GM23338 (cell line): ENCODE data around the gene NOX4. TPM values are rescaled to one million over a fixed set of nuclear protein-coding genes. Genes with fewer than 3 reads are reported as not detected.

ENCODE experiments used
- ATAC-seq: fragments of 200-7000 bp; cut with Tn5 transposase; 3 replicates; pipeline ENCODE4 v1.9.1; 2020
- DNase-seq: peaks from one replicate; pipeline ENCODE4 v3.0.0-alpha.2; 2015; ENCODE audit warnings: low spot score
- H2AFZ ChIP-seq: fragments of 200-600 bp; sonication (generic); 2 replicates; pipeline ENCODE4 v1.8.0; 2016; ENCODE audit warnings: antibody characterized with exemption, mild to moderate bottlenecking, moderate library complexity
- H3F3A ChIP-seq: fragments of 200-600 bp; sonication (generic); replicated peaks from 2 replicates; pipeline ENCODE4 v1.8.0; 2017; ENCODE audit warnings: antibody characterized with exemption, mixed run types, low read depth
- H3K27ac ChIP-seq: fragments of 200-600 bp; sonication (generic); 2 replicates; pipeline ENCODE4 v1.6.1; 2016; ENCODE audit warnings: low read depth
- H3K27me3 ChIP-seq: fragments of 200-600 bp; sonication (generic); 2 replicates; pipeline ENCODE4 v1.8.0; 2016; ENCODE audit warnings: mild to moderate bottlenecking, mixed run types, moderate library complexity; ENCODE audit not compliant: insufficient read depth
- H3K36me3 ChIP-seq: fragments of 200-600 bp; sonication (generic); 2 replicates; pipeline ENCODE4 v1.8.0; 2016; ENCODE audit warnings: mild to moderate bottlenecking; ENCODE audit not compliant: insufficient read depth
- H3K4me1 ChIP-seq: fragments of 200-600 bp; sonication (generic); 2 replicates; pipeline ENCODE4 v1.8.0; 2016; ENCODE audit warnings: mild to moderate bottlenecking, moderate library complexity; ENCODE audit not compliant: insufficient read depth
- H3K4me2 ChIP-seq: fragments of 200-600 bp; sonication (generic); 2 replicates; pipeline ENCODE4 v1.7.1; 2017; ENCODE audit warnings: mixed run types
- H3K4me3 ChIP-seq: fragments of 200-600 bp; sonication (generic); 2 replicates; pipeline ENCODE4 v1.6.1; 2016; ENCODE audit warnings: mixed run types
- H3K79me2 ChIP-seq: fragments of 200-600 bp; sonication (generic); replicated peaks from 2 replicates; pipeline ENCODE4 v1.8.0; 2017; ENCODE audit warnings: mild to moderate bottlenecking; ENCODE audit not compliant: insufficient read depth
- H3K9me2 ChIP-seq: fragments of 200-600 bp; sonication (generic); 2 replicates; pipeline ENCODE4 v1.8.0; 2017; ENCODE audit not compliant: insufficient read depth
- H4K20me1 ChIP-seq: fragments of 200-600 bp; sonication (generic); replicated peaks from 2 replicates; pipeline ENCODE4 v1.8.0; 2017; ENCODE audit warnings: mild to moderate bottlenecking; ENCODE audit not compliant: insufficient read depth
- H3K27ac Mint-ChIP-seq: 2 replicates; pipeline ENCODE4 v1.8.0; 2020; ENCODE audit warnings: inconsistent platforms, mild to moderate bottlenecking, moderate library complexity, mixed read lengths
- H3K27me3 Mint-ChIP-seq: 3 replicates; pipeline ENCODE4 v1.8.0; 2022; ENCODE audit warnings: low read depth, mild to moderate bottlenecking, moderate library complexity, mixed read lengths, inconsistent platforms; ENCODE audit not compliant: insufficient read depth, poor library complexity
- H3K36me3 Mint-ChIP-seq: 3 replicates; pipeline ENCODE4 v1.8.0; 2021; ENCODE audit warnings: low read depth, mild to moderate bottlenecking, inconsistent platforms, moderate library complexity, mixed read lengths
- H3K4me1 Mint-ChIP-seq: 3 replicates; pipeline ENCODE4 v1.8.0; 2020; ENCODE audit warnings: mild to moderate bottlenecking, inconsistent platforms, mixed read lengths
- H3K4me3 Mint-ChIP-seq: 3 replicates; pipeline ENCODE4 v1.8.0; 2021; ENCODE audit warnings: moderate library complexity, mild to moderate bottlenecking, inconsistent platforms, mixed read lengths
- H3K9me3 Mint-ChIP-seq: 3 replicates; pipeline ENCODE4 v1.8.0; 2020; ENCODE audit warnings: moderate library complexity, mild to moderate bottlenecking, inconsistent platforms, mixed read lengths
- CREB1 ChIP-seq: fragments of 250-450 bp; sonication (Bioruptor Pico); IDR thresholded peaks from 2 replicates; pipeline ENCODE4 v1.5.0; 2020; ENCODE audit warnings: low read depth, mild to moderate bottlenecking, moderate library complexity
- EZH2 ChIP-seq: fragments of 200-600 bp; sonication (generic); IDR thresholded peaks from one replicate; pipeline ENCODE4 v1.8.0; 2017; ENCODE audit warnings: antibody characterized with exemption, mild to moderate bottlenecking, low read depth; ENCODE audit not compliant: unreplicated experiment
- EZH2phosphoT487 ChIP-seq: fragments of 200-600 bp; sonication (generic); IDR thresholded peaks from one replicate; pipeline ENCODE4 v1.8.1; 2018; ENCODE audit warnings: antibody characterized with exemption; ENCODE audit not compliant: unreplicated experiment
- JUNB ChIP-seq: IDR thresholded peaks from one replicate; pipeline ENCODE4 v1.6.1; 2016; ENCODE audit warnings: antibody characterized with exemption; ENCODE audit not compliant: unreplicated experiment
- NANOG ChIP-seq: IDR thresholded peaks from 2 replicates; pipeline ENCODE4 v1.6.1; 2016; ENCODE audit warnings: antibody characterized with exemption, borderline replicate concordance
- POLR2AphosphoS5 ChIP-seq: IDR thresholded peaks from 2 replicates; pipeline ENCODE4 v1.6.1; 2016; ENCODE audit warnings: antibody characterized with exemption, low read depth
- STAT1 ChIP-seq: IDR thresholded peaks from one replicate; pipeline ENCODE4 v1.6.1; 2016; ENCODE audit warnings: antibody characterized with exemption; ENCODE audit not compliant: unreplicated experiment
- ZNF114 ChIP-seq: fragments of 250-450 bp; sonication (Bioruptor Pico); IDR thresholded peaks from 2 replicates; pipeline ENCODE4 v1.5.0; 2020; ENCODE audit warnings: mild to moderate bottlenecking, moderate library complexity
- ZNF331 ChIP-seq: fragments of 250-450 bp; sonication (Bioruptor Pico); IDR thresholded peaks from 2 replicates; pipeline ENCODE4 v1.5.0; 2020; ENCODE audit warnings: low read depth, mild to moderate bottlenecking, moderate library complexity
- polyA plus RNA-seq: library from polyadenylated mRNA; unstranded; fragments of >200 nt; fragmentation: Nextera tagmentation; extraction: Ambion mirVana; gene quantifications from 2 replicates; pipeline ENCODE4 v1.2.1, GENCODE V29; 2016
- total RNA-seq: library from RNA; depleted of rRNA; stranded (reverse); fragments of >200 nt; shearing (Covaris generic); gene quantifications from 2 replicates; pipeline ENCODE4 v1.2.3, GENCODE V29; 2014
- TF ChIP-seq, protein P1 (sequence below): IDR thresholded peaks from 2 replicates; pipeline ENCODE4 v1.6.1; 2016; ENCODE audit warnings: antibody characterized with exemption
- TF ChIP-seq, protein P2 (sequence below): IDR thresholded peaks from one replicate; pipeline ENCODE4 v1.6.1; 2018; ENCODE audit warnings: antibody characterized with exemption; ENCODE audit not compliant: unreplicated experiment
- TF ChIP-seq, protein P3 (sequence below), 2 experiments: fragments of 200-600 bp in 1 of 2; sonication (generic) in 1 of 2; conservative IDR thresholded peaks; 2 replicates each; pipeline versions ENCODE4 v1.5.1 to v1.6.1; 2016 to 2017; ENCODE audit warnings: antibody characterized with exemption in 2 of 2, low read depth in 2 of 2, mild to moderate bottlenecking in 2 of 2, moderate library complexity in 1 of 2
- TF ChIP-seq, protein P4 (sequence below): fragments of 250-450 bp; sonication (Bioruptor Pico); IDR thresholded peaks from 2 replicates; pipeline ENCODE4 v1.5.0; 2020; ENCODE audit warnings: mild to moderate bottlenecking, moderate library complexity

NOX4 gene
- total and polyA plus RNA-seq, 2 experiments from 2014 or later, result 1.9 to 2.6 TPM

DNA sequence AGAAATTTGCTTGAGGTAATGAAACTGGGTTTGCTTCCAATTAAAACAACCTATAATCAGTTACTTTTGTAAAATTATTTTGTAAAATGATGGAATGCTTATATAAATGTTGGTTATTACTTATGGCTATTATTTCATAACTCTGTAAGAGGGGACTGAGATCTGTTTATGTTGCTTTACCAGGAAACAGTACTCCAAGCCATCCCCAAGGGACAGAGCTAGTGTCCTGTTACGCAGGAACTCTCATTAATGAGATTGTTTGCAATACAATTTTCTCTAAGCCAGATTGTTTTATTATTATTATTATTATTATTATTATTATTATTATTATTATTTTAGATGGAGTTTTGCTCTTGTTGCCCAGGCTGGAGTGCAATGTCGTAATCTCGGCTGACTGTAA, 2.3 kb upstream of the NOX4 start:
- Histone ChIP-seq H3K79me2 (no peaks in the 10 kb centered on the region), H3K9me2 (no peaks in the 10 kb centered on the region), H3K4me1 (peaks cover 10% of the 10 kb centered on the region), H3K4me2 (no peak overlapping the region), H3K27ac (no peak overlapping the region), H3K36me3 (no peaks in the 10 kb centered on the region), H3F3A (no peaks in the 10 kb centered on the region), H2AFZ (no peak overlapping the region), H3K27me3 (no peaks in the 10 kb centered on the region), H4K20me1 (no peaks in the 10 kb centered on the region), H3K4me3 (no peak overlapping the region)
- ATAC-seq (no peak), DNase-seq (no peak)
- H3K36me3 Mint-ChIP-seq, result no peaks in the 10 kb centered on the region
- H3K4me3 Mint-ChIP-seq, result no peak overlapping the region
- H3K4me1 Mint-ChIP-seq, result peaks cover 25% of the 10 kb centered on the region
- no peaks in the 10 kb centered on the region for H3K9me3 Mint-ChIP-seq
- peaks cover 2% of the 10 kb centered on the region for H3K27me3 Mint-ChIP-seq
- TF ChIP-seq EZH2phosphoT487, result no peak
- no peak for TF ChIP-seq STAT1
- no peak for TF ChIP-seq ZNF114 (CRISPR knock-in tag)
- TF ChIP-seq, protein P1, sequence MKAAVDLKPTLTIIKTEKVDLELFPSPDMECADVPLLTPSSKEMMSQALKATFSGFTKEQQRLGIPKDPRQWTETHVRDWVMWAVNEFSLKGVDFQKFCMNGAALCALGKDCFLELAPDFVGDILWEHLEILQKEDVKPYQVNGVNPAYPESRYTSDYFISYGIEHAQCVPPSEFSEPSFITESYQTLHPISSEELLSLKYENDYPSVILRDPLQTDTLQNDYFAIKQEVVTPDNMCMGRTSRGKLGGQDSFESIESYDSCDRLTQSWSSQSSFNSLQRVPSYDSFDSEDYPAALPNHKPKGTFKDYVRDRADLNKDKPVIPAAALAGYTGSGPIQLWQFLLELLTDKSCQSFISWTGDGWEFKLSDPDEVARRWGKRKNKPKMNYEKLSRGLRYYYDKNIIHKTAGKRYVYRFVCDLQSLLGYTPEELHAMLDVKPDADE, result no peak
- TF ChIP-seq, protein P2, sequence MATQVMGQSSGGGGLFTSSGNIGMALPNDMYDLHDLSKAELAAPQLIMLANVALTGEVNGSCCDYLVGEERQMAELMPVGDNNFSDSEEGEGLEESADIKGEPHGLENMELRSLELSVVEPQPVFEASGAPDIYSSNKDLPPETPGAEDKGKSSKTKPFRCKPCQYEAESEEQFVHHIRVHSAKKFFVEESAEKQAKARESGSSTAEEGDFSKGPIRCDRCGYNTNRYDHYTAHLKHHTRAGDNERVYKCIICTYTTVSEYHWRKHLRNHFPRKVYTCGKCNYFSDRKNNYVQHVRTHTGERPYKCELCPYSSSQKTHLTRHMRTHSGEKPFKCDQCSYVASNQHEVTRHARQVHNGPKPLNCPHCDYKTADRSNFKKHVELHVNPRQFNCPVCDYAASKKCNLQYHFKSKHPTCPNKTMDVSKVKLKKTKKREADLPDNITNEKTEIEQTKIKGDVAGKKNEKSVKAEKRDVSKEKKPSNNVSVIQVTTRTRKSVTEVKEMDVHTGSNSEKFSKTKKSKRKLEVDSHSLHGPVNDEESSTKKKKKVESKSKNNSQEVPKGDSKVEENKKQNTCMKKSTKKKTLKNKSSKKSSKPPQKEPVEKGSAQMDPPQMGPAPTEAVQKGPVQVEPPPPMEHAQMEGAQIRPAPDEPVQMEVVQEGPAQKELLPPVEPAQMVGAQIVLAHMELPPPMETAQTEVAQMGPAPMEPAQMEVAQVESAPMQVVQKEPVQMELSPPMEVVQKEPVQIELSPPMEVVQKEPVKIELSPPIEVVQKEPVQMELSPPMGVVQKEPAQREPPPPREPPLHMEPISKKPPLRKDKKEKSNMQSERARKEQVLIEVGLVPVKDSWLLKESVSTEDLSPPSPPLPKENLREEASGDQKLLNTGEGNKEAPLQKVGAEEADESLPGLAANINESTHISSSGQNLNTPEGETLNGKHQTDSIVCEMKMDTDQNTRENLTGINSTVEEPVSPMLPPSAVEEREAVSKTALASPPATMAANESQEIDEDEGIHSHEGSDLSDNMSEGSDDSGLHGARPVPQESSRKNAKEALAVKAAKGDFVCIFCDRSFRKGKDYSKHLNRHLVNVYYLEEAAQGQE, result no peak
- no peak for TF ChIP-seq EZH2
- TF ChIP-seq NANOG, result no peak
- TF ChIP-seq POLR2AphosphoS5, result no peak
- no peak for TF ChIP-seq ZNF331 (CRISPR knock-in tag)
- TF ChIP-seq, protein P3, sequence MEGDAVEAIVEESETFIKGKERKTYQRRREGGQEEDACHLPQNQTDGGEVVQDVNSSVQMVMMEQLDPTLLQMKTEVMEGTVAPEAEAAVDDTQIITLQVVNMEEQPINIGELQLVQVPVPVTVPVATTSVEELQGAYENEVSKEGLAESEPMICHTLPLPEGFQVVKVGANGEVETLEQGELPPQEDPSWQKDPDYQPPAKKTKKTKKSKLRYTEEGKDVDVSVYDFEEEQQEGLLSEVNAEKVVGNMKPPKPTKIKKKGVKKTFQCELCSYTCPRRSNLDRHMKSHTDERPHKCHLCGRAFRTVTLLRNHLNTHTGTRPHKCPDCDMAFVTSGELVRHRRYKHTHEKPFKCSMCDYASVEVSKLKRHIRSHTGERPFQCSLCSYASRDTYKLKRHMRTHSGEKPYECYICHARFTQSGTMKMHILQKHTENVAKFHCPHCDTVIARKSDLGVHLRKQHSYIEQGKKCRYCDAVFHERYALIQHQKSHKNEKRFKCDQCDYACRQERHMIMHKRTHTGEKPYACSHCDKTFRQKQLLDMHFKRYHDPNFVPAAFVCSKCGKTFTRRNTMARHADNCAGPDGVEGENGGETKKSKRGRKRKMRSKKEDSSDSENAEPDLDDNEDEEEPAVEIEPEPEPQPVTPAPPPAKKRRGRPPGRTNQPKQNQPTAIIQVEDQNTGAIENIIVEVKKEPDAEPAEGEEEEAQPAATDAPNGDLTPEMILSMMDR (conservative IDR thresholded peaks at IDR 0.05; ENCODE audit: low read depth in 2 of 2), result no peak
- TF ChIP-seq JUNB, result no peak
- no peak for TF ChIP-seq CREB1 (CRISPR knock-in tag)
- TF ChIP-seq, protein P4, sequence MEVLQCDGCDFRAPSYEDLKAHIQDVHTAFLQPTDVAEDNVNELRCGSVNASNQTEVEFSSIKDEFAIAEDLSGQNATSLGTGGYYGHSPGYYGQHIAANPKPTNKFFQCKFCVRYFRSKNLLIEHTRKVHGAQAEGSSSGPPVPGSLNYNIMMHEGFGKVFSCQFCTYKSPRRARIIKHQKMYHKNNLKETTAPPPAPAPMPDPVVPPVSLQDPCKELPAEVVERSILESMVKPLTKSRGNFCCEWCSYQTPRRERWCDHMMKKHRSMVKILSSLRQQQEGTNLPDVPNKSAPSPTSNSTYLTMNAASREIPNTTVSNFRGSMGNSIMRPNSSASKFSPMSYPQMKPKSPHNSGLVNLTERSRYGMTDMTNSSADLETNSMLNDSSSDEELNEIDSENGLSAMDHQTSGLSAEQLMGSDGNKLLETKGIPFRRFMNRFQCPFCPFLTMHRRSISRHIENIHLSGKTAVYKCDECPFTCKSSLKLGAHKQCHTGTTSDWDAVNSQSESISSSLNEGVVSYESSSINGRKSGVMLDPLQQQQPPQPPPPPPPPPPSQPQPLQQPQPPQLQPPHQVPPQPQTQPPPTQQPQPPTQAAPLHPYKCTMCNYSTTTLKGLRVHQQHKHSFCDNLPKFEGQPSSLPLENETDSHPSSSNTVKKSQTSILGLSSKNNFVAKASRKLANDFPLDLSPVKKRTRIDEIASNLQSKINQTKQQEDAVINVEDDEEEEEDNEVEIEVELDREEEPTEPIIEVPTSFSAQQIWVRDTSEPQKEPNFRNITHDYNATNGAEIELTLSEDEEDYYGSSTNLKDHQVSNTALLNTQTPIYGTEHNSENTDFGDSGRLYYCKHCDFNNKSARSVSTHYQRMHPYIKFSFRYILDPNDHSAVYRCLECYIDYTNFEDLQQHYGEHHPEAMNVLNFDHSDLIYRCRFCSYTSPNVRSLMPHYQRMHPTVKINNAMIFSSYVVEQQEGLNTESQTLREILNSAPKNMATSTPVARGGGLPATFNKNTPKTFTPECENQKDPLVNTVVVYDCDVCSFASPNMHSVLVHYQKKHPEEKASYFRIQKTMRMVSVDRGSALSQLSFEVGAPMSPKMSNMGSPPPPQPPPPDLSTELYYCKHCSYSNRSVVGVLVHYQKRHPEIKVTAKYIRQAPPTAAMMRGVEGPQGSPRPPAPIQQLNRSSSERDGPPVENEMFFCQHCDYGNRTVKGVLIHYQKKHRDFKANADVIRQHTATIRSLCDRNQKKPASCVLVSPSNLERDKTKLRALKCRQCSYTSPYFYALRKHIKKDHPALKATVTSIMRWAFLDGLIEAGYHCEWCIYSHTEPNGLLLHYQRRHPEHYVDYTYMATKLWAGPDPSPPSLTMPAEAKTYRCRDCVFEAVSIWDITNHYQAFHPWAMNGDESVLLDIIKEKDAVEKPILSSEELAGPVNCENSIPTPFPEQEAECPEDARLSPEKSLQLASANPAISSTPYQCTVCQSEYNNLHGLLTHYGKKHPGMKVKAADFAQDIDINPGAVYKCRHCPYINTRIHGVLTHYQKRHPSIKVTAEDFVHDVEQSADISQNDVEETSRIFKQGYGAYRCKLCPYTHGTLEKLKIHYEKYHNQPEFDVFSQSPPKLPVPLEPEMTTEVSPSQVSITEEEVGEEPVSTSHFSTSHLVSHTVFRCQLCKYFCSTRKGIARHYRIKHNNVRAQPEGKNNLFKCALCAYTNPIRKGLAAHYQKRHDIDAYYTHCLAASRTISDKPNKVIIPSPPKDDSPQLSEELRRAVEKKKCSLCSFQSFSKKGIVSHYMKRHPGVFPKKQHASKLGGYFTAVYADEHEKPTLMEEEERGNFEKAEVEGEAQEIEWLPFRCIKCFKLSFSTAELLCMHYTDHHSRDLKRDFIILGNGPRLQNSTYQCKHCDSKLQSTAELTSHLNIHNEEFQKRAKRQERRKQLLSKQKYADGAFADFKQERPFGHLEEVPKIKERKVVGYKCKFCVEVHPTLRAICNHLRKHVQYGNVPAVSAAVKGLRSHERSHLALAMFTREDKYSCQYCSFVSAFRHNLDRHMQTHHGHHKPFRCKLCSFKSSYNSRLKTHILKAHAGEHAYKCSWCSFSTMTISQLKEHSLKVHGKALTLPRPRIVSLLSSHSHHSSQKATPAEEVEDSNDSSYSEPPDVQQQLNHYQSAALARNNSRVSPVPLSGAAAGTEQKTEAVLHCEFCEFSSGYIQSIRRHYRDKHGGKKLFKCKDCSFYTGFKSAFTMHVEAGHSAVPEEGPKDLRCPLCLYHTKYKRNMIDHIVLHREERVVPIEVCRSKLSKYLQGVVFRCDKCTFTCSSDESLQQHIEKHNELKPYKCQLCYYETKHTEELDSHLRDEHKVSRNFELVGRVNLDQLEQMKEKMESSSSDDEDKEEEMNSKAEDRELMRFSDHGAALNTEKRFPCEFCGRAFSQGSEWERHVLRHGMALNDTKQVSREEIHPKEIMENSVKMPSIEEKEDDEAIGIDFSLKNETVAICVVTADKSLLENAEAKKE (CRISPR knock-in tag), result no peak
- H3K27ac Mint-ChIP-seq, result no peak overlapping the region
